K562 (cell line): ENCODE results near the gene PNMA8B. TPM values are rescaled to one million over a fixed set of nuclear protein-coding genes. Genes with fewer than 3 reads are reported as not detected.

Experiments used
- BCOR ChIP-seq: fragments of 450-650 bp; IDR thresholded peaks from 2 replicates; pipeline ENCODE4 v1.6.1; 2016
- STAT5B ChIP-seq: fragments of 250-450 bp; sonication (Bioruptor Pico); IDR thresholded peaks from 2 replicates; pipeline ENCODE4 v1.8.0; 2021; ENCODE audit warnings: mild to moderate bottlenecking, inconsistent platforms
- THAP7 ChIP-seq: fragments of 250-450 bp; sonication (Bioruptor Pico); IDR thresholded peaks from 2 replicates; pipeline ENCODE4 v1.5.0; 2021
- ZNF133 ChIP-seq: fragments of 250-450 bp; sonication (Bioruptor Pico); IDR thresholded peaks from 2 replicates; pipeline ENCODE4 v1.4.0; 2020; ENCODE audit warnings: mild to moderate bottlenecking
- polyA plus RNA-seq, 8 experiments: library from polyadenylated mRNA; depleted of rRNA in 4 of 8; stranded (reverse) in 5 of 8; unstranded in 3 of 8; fragments of >200 nt; fragmentation: Nextera tagmentation in 2 of 8; fragmentation: Illumina TruSeq in 1 of 8; extraction: Ambion mirVana in 2 of 8; extraction: Trizol in 1 of 8; gene quantifications; 2 replicates each; pipeline versions ENCODE4 v1.2.1 to v1.2.3, GENCODE V29; 2011 to 2014; ENCODE audit warnings: inconsistent platforms in 1 of 8, missing spikeins in 1 of 8
- total RNA-seq, 7 experiments: library from RNA; depleted of rRNA in 6 of 7; stranded (reverse); fragments of >200 nt in 6 of 7; fragmentation: Illumina TruSeq in 2 of 7; extraction: Trizol in 2 of 7; gene quantifications; 2 replicates each; pipeline versions ENCODE4 v1.2.1 to v1.2.3, GENCODE V29; 2011 to 2021; ENCODE audit warnings: low replicate concordance in 1 of 7
- TF ChIP-seq, protein P1 (sequence below), 2 experiments: IDR thresholded peaks in 1 of 2; conservative IDR thresholded peaks in 1 of 2; 2 replicates each; pipeline ENCODE4 v1.6.1; 2016; ENCODE audit warnings: low read depth in 2 of 2, mild to moderate bottlenecking in 1 of 2, missing compliant biosample characterization in 1 of 2, missing genetic modification characterization in 1 of 2, moderate library complexity in 1 of 2

PNMA8B gene
- total and polyA plus RNA-seq, 9 of the 15 experiments (the other 6 are each of a cell fraction or from before 2014, with no cell fraction given), result not detected

GRCh38 chr19:46529622-46530451 lies 34.2 kb upstream of the PNMA8B start (continued):
- TF ChIP-seq, protein P1, sequence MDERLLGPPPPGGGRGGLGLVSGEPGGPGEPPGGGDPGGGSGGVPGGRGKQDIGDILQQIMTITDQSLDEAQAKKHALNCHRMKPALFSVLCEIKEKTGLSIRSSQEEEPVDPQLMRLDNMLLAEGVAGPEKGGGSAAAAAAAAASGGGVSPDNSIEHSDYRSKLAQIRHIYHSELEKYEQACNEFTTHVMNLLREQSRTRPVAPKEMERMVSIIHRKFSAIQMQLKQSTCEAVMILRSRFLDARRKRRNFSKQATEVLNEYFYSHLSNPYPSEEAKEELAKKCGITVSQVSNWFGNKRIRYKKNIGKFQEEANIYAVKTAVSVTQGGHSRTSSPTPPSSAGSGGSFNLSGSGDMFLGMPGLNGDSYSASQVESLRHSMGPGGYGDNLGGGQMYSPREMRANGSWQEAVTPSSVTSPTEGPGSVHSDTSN (CRISPR knock-in tag; IDR thresholded peaks at IDR 0.05; ENCODE audit: low read depth), result no peak
- TF ChIP-seq, protein P1 (tag; conservative IDR thresholded peaks at IDR 0.05; ENCODE audit: low read depth), result no peak
- TF ChIP-seq ZNF133 (no peak), STAT5B (no peak), THAP7 (CRISPR knock-in tag) (no peak), BCOR (peak; percentile 100)
- TF ChIP-seq, all 486 proteins: peak for 55
